ENCODE results near the gene USP35. TPM values are rescaled to one million over a fixed set of nuclear protein-coding genes. Genes with fewer than 3 reads are reported as not detected.

The USP35 gene
- total RNA-seq, 1 donor from 2014 or later = 6.6 TPM

- no peak for TF ChIP-seq CTCF (IDR thresholded peaks at IDR 0.05; ENCODE audit: insufficient read depth, low read length, poor library complexity, severe bottlenecking)
Measured at GRCh38 chr11:78251083-78251775, 62.5 kb downstream of the USP35 start.

DNA sequence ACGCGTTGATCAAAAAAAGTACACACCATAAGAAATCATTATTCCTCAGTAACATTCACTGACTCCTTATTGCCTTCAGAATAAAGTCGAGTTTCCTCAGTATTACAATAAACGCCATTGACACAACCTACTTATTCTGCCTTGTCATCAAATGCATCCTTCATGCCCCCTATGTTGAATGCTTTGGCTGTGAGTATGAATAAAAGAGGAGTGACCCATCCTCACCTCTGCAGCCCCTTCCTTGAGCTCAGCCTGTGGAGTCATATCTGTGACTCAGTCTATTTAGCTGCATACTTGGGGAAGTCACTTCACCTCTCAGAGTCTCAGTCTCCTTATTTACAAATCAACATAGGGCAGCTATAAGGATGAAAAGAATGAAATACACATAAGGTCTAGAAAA is 65.1 kb downstream of the USP35 start:
- H3K36me3 ChIP-seq (ENCODE audit: control insufficient read depth, insufficient read depth, low read length) = no peaks in the 10 kb centered on the region
- H3K27me3 ChIP-seq (ENCODE audit: control insufficient read depth, insufficient read depth, low read length) = no peaks in the 10 kb centered on the region
- no peak for DNase-seq (ENCODE audit: low read depth)
- H3K4me3 ChIP-seq (ENCODE audit: low read depth, low read length) = no peak overlapping the region
- no peak for TF ChIP-seq CTCF (IDR thresholded peaks at IDR 0.05; ENCODE audit: insufficient read depth, low read length, poor library complexity, severe bottlenecking)

More at GRCh38 chr11:78251083-78251775, 62.5 kb downstream of the USP35 start:
- Histone ChIP-seq H3K4me3 (ENCODE audit: low read depth, low read length) (no peak overlapping the region), H3K27me3 (ENCODE audit: control insufficient read depth, insufficient read depth, low read length) (no peaks in the 10 kb centered on the region), H3K36me3 (ENCODE audit: control insufficient read depth, insufficient read depth, low read length) (no peaks in the 10 kb centered on the region)
- DNase-seq (ENCODE audit: low read depth) = no peak

DNA sequence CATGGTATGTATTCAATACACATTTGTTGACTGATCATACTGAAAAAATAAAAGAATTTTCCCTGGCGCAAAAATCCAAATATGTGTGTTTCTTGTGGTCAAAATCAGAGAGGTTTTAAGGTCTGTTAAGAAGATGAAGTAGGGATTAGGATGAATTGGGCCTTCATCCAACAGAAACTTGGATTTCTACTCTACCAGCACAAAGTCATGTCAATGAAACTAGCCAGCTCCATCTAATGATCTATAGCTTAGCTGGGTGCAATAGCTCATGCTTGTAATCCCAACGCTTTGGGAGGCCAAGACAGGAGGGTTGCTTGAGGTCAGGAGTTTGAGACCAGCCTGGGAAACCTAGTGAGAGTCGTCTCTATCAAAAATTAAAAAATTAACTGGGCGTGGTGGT is 65.5 kb downstream of the USP35 start:
- Histone ChIP-seq H3K4me3 (ENCODE audit: low read depth, low read length) (no peak overlapping the region), H3K36me3 (ENCODE audit: control insufficient read depth, insufficient read depth, low read length) (no peaks in the 10 kb centered on the region)

GRCh38 chr11:78255919-78256318 is 67.2 kb downstream of the USP35 start:
- TF ChIP-seq CTCF (IDR thresholded peaks at IDR 0.05; ENCODE audit: insufficient read depth, low read length, poor library complexity, severe bottlenecking) = no peak
- H3K4me3 ChIP-seq (ENCODE audit: low read depth, low read length) = no peak overlapping the region
- no peaks in the 10 kb centered on the region for H3K27me3 ChIP-seq (ENCODE audit: control insufficient read depth, insufficient read depth, low read length)
- H3K36me3 ChIP-seq (ENCODE audit: control insufficient read depth, insufficient read depth, low read length) = no peaks in the 10 kb centered on the region
- DNase-seq (ENCODE audit: low read depth) = no peak

More for the DNA sequence above, 65.5 kb downstream of the USP35 start:
- TF ChIP-seq CTCF (IDR thresholded peaks at IDR 0.05; ENCODE audit: insufficient read depth, low read length, poor library complexity, severe bottlenecking) = no peak
- DNase-seq (ENCODE audit: low read depth) = no peak
- no peaks in the 10 kb centered on the region for H3K27me3 ChIP-seq (ENCODE audit: control insufficient read depth, insufficient read depth, low read length)

DNA sequence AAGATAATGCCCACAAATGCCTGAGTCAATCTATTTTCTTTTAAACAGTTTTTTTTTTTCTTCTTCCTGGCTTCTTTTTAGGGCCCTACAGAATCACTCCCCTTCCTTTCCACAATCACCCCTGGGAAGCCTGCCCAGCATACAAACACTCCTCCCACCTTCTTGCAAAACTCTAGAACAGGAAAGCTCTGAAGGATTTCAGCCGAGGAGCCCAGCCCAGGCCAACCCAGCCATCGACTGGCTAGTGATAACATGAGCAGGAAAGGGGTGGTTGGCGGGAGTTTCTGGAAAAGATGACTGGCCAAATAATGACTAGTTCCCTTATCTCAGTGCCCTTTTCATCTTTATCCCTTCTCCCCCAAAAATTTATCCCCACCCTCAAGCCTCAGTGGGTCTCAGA is 68.2 kb downstream of the USP35 start:
- TF ChIP-seq CTCF (IDR thresholded peaks at IDR 0.05; ENCODE audit: insufficient read depth, low read length, poor library complexity, severe bottlenecking) = no peak
- no peaks in the 10 kb centered on the region for H3K27me3 ChIP-seq (ENCODE audit: control insufficient read depth, insufficient read depth, low read length)
- no peak overlapping the region for H3K4me3 ChIP-seq (ENCODE audit: low read depth, low read length)
- H3K36me3 ChIP-seq (ENCODE audit: control insufficient read depth, insufficient read depth, low read length) = no peaks in the 10 kb centered on the region
- no peak for DNase-seq (ENCODE audit: low read depth)

DNA sequence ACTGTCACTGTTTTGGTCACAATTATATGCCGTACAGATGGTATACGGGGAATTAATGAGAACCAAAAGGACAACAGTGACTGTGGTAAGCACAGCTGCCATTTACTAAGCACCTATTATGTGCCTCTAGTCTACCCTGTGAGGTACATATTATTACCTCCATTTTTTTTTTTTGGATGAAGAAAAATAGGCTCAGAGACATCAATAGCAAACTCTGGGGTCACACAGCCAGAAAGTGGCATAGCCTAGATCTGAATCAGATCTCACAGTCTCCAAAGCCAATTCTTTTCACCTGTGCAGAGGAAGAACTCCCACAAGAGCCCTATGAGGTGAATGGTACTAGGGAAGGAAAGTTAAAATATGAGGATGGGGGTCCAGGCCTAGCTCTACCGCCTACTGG is 68.9 kb downstream of the USP35 start:
- DNase-seq (ENCODE audit: low read depth) = no peak
- Histone ChIP-seq H3K4me3 (ENCODE audit: low read depth, low read length) (no peak overlapping the region), H3K36me3 (ENCODE audit: control insufficient read depth, insufficient read depth, low read length) (no peaks in the 10 kb centered on the region), H3K27me3 (ENCODE audit: control insufficient read depth, insufficient read depth, low read length) (no peaks in the 10 kb centered on the region)
- TF ChIP-seq CTCF (IDR thresholded peaks at IDR 0.05; ENCODE audit: insufficient read depth, low read length, poor library complexity, severe bottlenecking) = no peak

Data from kidney epithelial cell (primary cell).